Activated CD8-positive, alpha-beta memory T cell treated with anti-CD3 and anti-CD28 coated beads, Interleukin-2, amount 50 U/mL, for 1 hour (primary cell): ENCODE measurements around the gene SDK2.

ENCODE experiments used
- DNase-seq: peaks from one replicate; pipeline ENCODE4 v3.0.0-alpha.2; 2020; ENCODE audit errors: extremely low read depth

The SDK2 gene

DNA sequence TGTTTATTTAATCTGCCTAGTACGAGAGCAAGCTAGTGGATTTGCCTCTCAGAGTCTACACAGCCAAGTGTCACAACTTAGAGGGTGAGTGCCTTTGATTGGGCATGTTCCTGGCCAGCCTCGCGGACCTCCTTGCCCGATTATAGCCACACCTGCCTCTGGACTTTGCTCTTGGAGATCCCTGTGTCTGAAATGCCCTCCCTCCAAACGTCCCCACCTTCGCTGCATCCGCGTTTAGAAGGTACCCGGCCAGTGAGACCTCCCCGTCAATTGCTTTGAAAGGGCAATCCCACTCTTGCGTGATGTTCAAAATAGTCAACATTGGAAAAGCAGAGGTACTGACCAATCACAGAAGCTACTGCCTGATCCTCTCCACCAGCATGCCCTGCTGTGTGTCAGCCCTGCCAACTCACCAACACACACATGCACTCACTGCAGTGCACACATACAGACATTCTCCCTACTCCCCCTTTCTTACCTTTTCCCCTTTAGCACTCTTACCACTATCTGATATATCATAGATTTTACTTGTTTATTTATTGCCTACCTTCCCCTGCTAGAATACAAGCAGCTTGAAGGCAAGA lies 6.5 kb upstream of the SDK2 start:
- no peak for DNase-seq

DNA sequence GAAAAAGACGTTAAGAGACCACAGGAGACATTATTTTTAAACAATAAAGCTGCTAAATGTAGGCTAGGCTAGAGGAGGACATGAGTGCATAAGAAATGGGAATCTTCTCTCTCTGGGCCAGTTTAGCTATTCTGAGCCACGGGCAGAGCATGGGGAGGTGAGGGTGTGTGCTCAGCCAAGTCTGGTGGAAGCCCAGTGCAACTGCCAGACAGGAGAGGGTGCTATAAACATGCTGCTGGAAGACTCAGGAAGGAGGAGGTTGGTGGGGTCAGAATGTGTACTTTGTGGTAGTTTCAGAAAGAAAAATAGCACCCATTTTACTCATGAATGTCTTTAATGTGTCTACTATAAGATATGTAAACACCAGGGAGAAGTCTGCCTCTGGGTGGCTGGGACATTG lies 5.9 kb upstream of the SDK2 start:
- no peak for DNase-seq

DNA sequence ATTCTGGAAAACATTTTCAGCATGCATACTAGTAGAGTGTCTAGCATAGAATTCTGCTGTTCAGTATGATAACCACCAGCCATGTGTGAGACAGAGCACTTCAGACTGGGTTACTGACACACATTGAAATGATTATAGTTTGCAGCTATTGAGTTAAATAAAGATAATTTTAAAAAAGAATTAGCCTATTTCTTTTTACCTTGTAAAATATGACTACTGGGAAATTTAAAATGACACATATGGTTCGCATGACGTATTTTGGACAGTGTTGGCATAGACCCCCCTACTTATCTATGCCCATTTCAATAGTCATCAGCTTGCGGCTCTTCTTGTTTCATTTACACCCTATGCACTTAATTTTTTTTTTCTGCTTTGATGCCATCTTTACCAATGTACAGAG lies 4.7 kb upstream of the SDK2 start:
- no peak for DNase-seq

DNA sequence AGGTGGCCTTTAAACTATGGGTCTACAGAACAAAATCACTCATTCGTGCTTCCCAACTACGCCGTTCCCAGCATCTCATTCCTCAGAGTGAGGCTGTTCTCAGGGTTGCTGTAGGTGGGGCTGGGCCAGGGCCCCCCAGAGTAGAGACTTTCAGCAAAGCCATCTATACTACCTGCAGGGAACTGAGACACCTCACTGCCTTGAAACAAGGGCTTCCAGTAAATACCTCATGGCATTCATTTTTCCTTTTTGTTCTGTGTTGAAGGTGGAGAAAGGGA lies 4.2 kb upstream of the SDK2 start:
- DNase-seq, result no peak

DNA sequence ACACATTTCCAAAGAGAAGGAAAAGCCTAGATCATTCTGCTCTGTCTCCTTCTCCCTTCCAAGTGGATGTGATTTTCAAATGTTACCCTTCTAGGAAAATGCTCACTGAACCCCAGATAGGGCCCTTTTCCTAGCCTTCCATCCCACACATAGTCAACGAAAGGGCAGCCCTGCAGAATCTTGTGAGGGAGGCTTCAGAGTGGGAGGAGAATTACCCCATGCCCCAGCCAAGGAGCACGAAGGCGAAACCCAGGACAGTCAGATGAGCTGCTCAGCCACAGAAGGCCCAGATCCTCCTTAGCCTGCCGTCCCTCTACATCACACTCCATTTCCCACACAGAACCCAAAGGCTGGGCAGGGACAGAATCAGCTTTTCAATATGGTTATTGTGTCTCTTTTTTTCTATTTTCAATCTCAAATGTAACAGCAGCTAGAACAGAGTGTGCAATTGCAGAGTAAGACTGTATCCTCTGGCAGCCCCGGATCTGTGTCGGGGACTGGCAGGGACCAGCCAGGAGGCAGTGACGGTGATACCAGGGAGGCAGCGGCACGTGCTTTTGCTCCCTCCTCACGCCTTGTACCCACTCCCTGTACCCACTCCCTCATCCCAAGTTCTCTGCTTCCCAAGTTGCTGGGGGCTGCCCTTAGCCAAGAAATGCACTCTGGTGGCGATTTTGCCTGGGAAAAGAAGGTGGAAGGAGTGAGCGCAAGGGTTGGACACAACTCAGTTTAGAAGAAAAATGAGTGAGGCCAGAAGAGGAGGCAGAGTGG lies 3.7 kb upstream of the SDK2 start:
- DNase-seq, result no peak

DNA sequence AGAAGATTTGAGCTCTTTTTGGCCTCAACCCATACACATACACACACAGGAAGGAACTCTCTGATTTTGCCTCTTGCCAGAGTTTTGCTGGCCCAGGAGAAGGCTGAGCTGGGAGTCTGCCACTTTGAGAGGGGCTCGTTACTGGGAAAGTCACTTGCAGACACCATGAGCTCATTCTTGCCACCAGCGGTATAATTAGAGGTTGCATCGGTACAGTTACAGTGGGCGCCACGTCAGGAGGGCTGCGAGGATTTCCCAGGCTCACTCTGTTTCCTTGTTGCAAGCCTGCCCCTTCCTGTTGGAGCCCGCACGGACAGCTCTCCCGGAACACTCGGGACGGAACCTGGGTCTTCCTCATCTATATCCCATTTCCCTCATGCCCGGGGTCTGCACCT lies 3.1 kb upstream of the SDK2 start:
- no peak for DNase-seq

DNA sequence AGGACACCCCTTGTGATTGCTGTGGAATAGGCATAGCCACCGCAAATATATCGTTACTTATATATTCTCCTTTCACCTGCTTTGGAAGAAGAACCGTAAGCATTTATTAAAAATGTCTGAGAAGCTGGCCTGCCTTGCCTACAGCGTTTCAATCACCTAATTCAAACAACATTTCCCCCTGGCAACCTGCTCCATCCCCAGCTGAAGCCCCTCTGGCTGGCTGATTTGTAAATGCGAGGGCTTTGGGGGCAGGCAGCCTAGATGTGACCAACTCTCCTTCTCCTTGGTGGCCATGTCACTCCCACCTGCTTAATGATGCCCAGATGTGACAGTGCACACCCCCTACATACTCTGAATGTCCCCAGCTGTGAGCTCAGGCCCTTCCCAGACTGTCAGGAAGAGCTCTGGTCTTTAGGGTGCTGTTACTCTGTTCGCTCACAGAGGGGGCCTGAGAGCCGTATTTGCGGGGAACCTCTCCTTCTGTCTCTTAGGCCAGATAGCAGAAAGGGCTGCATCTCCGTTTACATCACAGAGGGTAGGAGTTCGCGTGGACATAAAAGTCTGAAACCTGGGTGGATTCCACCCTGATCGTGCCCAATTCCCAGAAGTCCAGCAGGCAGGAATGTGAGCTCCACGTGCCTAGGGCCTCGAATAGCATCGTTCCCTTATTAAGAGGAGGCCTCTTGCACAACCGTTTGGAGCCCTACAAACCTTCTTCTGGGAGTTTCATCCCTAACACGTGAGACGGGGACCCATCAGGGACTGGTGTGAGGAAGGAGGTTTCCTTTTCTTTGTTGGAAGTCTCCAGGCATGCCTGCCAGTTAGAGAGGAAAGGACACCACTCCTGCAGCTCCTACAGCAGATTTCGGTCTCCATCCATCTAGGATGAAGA lies 2.4 kb upstream of the SDK2 start:
- DNase-seq, result peak; percentile 11

DNA sequence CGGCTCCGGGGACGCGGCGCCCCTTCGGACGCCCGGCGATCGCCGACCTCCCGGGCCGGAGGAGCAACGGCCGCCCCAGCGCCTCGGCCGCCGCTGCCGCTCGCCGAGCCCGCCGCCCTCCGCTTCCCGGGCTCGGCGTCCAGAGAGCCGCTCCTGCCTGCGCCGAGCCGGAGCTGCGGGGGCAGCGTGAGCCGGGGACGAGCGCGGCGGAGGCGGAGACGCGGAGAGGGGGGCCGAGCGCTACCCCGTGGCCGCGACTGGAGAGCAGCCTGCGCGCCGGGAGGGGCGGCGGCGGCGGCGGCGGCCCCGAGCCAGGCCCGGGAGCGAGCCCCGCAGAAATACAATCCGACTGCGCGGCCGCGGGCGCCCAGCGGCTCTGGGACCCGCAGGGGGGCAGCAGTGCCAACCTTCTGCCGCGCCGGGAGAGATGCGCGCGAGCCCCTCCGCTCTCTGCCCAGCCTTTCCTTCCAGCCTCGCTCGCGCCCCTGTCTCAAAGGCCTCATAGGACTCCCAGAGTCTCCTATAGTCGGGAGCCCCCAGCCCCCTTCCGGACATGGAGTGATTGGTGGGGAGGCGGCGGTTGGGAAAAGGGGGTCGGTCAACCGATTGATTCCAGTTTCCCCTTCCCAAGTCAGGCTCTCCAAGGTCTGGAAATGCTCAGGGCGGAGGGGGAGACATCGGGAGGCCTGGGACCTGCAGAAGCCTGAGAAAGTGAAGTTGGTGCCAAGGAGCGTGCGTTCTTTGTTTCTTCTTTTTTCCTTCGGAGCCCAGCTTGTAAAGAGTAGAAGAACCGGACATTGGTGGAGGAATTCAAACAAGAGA lies 1.0 kb upstream of the SDK2 start:
- DNase-seq, result no peak

DNA sequence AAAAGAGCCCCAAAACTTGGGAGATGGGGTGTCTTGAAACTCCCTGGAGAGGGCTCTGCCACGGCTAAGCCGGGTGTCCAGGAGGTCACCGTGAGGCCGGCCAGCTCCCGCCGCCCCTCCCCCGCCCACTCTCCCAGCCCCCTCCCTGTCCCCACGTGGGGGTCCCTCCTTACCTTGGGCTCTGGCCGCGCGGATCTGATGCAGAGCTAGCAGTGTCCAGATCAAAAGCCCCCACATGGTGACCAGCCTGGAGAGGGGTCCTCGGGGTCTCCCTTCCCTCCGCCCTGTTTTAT lies 447 bp downstream of the SDK2 start:
- no peak for DNase-seq

DNA sequence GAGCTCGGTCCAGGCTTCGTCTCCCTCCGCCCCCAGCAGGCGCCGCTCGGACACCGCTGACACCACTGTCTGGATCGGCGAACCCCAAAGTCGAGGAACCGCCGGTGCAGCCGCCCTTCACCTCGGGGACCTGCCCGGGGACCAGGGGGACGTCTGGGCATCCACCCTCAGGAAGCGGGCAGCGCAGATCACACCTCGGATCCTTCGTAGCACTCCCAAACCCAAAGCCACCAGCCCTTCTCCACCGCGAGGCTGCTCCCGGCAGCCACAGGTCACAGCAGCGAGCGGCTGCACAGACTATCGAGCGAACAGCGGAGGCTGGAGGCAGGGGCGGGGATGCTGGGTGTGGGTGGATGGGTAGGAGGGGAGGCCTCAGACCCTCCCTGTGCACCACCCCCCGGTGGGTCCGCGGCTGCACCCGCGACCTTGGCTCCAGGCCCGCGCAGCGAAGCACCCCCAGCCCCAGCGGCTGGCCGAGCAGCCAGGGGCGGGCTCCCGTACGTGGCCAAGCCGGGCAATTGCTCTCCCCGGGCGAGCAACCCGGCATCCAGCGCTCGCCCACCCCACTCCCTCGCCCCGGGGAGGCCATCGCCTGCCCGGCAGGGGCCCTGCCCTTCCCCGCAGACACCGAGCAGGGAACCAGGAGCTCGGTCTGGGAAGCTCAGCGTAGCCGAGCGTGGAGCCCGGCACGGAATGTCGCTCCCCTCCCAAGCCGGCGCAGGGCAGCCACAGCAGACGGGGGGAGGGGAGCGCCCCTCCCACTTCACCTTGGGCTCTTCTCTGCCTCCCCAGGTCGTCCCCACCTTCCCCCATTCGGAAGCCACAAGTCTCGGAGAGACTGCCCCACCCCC lies 1.0 kb downstream of the SDK2 start:
- DNase-seq, result no peak

DNA sequence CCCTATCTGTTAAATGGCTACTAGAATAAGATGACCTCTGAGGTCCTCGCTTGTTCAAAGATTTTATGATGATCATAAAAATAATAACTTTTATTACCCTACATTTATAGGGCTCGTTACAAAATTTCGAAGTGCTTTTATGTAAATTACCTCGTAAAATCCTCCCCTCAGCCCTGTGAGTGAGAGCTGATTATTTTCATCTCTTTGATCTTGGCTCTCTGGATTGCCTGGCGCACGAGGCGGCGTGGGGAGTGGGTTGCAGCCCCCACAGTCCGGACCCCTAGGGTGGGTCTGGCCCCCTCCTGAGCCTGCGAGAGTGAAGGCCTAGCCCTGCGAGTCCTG lies 1.6 kb downstream of the SDK2 start:
- no peak for DNase-seq

DNA sequence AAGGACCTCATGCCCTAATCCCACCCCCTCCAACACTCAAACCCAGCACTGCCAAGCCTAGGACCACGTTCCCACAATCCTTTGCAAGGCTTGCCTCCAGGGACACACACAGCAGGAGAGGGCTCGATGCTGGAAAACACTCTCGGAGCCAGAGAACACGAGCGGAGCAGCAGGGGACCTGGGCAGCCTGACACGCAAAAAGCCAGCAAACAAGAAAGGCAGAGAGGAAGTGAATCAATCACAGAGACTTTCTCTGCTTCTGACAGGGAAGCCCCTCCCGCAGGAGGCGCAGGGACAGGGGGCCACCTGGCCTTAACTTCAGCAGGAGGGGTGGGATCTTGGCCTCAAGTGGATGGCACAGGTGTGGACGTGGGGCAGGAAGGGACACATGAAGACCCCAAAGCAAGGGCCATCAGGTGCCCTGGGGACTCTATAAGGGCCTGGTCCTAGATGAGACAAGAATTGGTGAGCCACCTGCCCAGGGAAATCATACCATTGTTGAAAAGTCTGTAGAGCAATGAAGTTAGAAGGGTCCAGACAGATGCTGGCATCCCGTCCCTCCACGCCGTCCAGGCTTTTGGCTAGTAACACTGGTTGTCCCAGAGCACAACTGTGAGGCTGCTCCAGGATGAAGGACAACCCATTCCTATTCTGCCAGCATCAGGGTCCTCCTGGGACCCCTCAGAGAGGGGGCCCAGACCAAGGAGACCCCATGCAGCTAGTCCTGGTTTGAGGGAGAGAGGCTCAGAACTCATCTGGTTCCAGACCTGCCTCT lies 2.2 kb downstream of the SDK2 start:
- no peak for DNase-seq

DNA sequence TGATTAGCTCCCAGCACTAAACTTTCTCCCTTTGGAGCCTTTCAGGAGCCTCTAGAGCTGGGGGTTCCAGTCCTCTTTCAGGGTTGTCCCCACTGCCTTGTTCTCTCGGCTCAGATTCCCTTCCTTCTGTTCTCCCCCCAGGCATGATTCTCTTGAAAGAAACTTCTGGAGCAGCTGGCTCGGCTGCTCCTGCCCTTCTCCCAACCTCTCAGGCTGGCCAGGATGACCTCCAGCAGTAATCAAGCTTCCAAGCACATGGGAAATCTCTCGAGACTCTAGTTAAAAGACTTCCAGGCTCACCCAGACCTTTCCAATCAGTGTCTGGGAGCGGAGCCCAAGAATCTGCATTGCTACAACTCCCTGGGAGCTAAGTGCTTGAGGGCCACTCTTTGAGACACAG lies 3.6 kb downstream of the SDK2 start:
- DNase-seq, result no peak

DNA sequence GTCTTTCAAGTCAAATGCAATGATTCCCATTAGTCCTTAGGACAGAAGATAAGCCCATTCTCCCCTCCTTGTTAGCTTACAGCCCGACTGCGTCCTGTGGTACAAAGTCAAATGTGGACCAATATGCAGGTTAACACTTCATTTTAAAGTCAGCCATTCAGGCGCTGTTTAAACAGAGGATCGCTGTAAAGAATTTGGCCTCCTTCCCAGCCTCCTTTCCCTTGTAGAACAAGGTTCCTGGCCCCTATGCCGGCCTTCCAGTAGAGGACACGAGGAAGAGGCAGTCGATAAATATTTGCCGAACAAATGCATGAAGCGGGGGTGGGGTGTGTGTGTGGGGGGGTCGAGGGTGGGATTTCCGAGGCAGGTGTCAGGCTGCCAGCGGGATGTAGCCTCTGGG lies 4.3 kb downstream of the SDK2 start:
- no peak for DNase-seq

DNA sequence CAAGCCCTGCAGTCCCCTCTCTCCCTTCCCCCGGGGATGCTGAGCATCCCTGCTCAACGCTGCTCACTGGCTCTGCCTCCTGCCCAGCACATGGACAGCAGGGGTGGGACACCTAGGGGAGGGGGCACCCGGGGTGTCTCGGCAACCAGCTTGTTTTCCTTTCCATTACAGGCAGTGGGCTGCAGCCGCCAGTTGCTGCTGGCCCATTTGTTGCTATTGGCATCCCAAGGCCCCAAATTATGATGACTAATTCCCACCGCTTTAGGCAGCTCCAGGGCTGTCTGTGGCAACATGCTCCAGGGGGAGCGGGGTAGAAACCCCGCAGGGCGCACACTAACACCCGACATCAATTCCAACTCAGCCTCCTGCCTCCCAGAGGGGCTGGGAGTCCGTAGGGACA lies 4.9 kb downstream of the SDK2 start:
- no peak for DNase-seq

DNA sequence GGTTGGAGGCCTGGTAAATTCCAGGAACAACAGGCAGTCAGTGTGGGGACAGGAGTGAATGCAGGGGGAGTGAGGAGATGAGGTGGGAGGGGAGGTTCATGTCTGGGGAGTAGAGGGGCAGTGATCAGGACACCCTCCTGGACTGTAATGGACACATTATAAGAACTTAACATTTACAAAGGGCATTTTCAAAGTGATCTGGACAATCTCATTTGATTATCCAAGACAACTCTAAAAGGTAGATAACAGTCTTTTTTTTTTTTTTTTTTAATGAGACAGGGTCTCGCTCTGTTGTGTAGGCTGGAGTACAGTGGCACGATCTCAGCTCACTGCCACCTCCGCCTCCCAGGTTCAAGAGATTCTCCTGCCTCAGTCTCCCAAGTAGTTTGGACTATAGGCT lies 5.7 kb downstream of the SDK2 start:
- no peak for DNase-seq

DNA sequence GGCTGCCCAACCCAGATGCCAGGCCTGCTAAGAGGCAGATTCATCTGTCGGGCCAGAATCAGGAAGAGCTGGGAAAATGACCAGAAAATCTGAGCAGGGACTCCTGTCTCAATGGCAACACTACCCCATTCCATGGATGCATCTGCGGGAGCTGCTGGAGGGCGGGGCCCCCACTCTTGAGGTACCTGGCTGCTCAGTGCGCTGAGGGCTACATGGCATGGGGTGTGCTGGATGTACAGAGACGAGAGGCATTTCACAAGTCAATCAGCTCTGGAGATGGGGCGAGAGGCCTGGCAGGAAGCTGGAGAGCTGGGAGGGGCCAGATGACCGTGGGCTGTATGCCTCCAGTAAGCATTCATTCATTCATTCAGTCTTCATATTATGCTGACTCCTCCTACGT lies 6.4 kb downstream of the SDK2 start:
- no peak for DNase-seq

DNA sequence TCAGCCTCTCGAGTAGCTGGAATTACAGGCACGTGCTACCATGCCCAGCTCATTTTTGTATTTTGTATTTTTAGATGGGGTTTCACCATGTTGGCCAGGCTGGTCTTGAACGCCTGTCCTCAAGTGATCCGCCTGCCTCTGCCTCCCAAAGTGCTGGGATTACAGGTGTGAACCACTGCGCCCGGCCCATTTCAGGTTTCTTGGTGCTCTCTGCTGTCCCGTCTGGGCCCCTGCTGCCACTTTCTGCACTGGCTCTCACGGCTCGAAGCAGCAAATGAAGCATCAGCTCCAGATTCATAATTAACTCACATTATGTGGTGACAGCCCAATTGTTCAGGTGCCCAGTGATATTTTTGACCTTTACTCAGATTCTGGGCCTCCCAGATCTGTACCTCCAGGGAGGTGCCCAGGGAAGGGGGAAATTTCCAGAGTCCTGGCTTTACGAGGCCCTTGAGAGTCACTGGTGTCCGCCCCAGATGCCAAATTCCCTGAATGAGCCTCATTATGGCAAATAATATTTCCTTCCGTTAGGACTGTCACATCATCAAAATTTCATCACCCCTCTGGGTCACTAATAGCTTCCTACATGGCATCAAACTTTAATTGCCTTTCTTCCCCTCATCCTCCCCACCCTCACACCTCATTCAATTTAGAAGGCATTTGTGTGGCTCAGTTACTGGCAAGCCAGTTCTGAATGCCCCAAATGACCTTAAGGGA lies 9.0 kb downstream of the SDK2 start:
- DNase-seq, result no peak

DNA sequence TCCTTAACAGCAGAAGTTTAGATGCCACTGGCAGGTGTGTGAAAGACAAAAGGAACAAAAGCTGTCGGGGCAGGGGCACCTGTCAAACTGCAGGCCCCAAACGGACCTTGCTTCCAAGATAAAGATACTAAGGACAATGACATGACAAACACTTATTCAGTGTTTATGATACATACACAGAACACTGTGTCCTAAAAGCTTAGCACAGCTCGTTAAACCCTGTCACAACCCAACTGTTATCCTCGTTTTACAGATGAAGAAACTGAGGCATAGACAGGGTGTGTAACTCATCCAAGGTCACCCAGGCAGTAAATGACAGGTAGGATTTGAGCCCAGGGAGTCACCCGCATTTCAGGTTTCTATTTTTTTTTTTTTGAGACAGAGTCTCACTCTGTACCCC lies 9.6 kb downstream of the SDK2 start:
- no peak for DNase-seq

DNA sequence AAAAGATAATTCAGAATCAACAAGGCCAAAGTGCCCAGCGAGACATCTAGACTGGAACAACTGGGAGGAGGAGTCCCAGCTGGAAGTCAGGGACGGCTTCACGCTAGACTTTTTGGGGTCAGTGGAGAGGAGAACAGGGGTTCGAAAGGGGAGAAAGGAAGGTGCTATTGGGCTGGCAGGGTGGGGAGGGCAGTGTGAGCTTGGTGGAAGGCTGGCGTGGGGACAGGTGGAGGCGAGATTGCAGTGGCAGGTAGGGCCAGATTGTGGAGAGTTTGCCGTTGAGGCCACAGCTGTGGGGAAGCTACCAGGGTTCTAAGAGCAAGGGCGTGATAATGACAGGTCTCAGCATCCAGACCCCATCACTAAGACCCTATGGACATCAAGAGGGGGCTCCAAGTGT lies 10.5 kb downstream of the SDK2 start:
- no peak for DNase-seq
